ENCODE data around the gene WWOX. TPM values are rescaled to one million over a fixed set of nuclear protein-coding genes. Genes with fewer than 3 reads are reported as not detected.

Gene WWOX
- total and polyA plus RNA-seq, 2 of the 8 experiments (the other 6 are each of a cell fraction or from before 2014, with no cell fraction given) = 5.4 to 16.7 TPM

DNA sequence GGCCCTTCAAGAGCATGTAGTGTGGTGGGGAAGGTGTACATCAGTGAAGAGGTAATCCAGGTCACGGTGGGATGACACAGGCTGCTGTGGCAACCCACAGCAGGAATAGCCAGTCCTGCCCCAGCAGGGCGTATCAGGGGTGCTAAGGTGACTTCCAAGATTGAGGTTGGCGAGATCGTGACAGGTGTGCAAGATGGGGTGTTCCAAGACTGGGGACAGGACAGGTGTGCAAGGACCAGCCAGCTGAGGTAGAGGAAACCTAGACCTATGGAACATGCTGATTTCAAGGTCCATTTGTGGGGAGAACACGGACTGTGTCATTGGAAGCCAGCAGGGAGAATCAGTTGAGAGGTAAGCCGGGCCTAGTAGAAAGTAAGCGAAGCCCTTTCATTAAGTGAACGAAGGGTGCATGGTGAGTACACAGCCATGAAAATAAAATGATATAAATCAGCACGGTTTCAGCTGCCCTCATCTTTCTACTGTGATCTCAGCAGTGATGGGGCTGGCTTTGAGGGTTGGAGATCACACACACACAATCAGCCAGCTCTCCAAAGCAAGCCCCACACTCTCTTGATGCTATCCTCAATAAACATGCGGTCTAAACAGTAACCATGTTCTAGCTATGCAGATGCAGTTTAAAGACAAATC is 497.0 kb downstream of the WWOX start (continued):
- TF ChIP-seq, protein P1, sequence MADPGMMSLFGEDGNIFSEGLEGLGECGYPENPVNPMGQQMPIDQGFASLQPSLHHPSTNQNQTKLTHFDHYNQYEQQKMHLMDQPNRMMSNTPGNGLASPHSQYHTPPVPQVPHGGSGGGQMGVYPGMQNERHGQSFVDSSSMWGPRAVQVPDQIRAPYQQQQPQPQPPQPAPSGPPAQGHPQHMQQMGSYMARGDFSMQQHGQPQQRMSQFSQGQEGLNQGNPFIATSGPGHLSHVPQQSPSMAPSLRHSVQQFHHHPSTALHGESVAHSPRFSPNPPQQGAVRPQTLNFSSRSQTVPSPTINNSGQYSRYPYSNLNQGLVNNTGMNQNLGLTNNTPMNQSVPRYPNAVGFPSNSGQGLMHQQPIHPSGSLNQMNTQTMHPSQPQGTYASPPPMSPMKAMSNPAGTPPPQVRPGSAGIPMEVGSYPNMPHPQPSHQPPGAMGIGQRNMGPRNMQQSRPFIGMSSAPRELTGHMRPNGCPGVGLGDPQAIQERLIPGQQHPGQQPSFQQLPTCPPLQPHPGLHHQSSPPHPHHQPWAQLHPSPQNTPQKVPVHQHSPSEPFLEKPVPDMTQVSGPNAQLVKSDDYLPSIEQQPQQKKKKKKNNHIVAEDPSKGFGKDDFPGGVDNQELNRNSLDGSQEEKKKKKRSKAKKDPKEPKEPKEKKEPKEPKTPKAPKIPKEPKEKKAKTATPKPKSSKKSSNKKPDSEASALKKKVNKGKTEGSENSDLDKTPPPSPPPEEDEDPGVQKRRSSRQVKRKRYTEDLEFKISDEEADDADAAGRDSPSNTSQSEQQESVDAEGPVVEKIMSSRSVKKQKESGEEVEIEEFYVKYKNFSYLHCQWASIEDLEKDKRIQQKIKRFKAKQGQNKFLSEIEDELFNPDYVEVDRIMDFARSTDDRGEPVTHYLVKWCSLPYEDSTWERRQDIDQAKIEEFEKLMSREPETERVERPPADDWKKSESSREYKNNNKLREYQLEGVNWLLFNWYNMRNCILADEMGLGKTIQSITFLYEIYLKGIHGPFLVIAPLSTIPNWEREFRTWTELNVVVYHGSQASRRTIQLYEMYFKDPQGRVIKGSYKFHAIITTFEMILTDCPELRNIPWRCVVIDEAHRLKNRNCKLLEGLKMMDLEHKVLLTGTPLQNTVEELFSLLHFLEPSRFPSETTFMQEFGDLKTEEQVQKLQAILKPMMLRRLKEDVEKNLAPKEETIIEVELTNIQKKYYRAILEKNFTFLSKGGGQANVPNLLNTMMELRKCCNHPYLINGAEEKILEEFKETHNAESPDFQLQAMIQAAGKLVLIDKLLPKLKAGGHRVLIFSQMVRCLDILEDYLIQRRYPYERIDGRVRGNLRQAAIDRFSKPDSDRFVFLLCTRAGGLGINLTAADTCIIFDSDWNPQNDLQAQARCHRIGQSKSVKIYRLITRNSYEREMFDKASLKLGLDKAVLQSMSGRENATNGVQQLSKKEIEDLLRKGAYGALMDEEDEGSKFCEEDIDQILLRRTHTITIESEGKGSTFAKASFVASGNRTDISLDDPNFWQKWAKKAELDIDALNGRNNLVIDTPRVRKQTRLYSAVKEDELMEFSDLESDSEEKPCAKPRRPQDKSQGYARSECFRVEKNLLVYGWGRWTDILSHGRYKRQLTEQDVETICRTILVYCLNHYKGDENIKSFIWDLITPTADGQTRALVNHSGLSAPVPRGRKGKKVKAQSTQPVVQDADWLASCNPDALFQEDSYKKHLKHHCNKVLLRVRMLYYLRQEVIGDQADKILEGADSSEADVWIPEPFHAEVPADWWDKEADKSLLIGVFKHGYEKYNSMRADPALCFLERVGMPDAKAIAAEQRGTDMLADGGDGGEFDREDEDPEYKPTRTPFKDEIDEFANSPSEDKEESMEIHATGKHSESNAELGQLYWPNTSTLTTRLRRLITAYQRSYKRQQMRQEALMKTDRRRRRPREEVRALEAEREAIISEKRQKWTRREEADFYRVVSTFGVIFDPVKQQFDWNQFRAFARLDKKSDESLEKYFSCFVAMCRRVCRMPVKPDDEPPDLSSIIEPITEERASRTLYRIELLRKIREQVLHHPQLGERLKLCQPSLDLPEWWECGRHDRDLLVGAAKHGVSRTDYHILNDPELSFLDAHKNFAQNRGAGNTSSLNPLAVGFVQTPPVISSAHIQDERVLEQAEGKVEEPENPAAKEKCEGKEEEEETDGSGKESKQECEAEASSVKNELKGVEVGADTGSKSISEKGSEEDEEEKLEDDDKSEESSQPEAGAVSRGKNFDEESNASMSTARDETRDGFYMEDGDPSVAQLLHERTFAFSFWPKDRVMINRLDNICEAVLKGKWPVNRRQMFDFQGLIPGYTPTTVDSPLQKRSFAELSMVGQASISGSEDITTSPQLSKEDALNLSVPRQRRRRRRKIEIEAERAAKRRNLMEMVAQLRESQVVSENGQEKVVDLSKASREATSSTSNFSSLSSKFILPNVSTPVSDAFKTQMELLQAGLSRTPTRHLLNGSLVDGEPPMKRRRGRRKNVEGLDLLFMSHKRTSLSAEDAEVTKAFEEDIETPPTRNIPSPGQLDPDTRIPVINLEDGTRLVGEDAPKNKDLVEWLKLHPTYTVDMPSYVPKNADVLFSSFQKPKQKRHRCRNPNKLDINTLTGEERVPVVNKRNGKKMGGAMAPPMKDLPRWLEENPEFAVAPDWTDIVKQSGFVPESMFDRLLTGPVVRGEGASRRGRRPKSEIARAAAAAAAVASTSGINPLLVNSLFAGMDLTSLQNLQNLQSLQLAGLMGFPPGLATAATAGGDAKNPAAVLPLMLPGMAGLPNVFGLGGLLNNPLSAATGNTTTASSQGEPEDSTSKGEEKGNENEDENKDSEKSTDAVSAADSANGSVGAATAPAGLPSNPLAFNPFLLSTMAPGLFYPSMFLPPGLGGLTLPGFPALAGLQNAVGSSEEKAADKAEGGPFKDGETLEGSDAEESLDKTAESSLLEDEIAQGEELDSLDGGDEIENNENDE (IDR thresholded peaks at IDR 0.05; ENCODE audit: insufficient replicate concordance, low read length) = no peak
- no peak for TF ChIP-seq BACH1 (IDR thresholded peaks at IDR 0.05; ENCODE audit: low read length)
- no peak for TF ChIP-seq KDM1A (IDR thresholded peaks at IDR 0.05; ENCODE audit: borderline replicate concordance, low read length)
- no peak for TF ChIP-seq RFX5 (IDR thresholded peaks at IDR 0.05; ENCODE audit: borderline replicate concordance, low read depth, low read length)
- no peak for TF ChIP-seq KDM5A (IDR thresholded peaks at IDR 0.05; ENCODE audit: low read length)
- TF ChIP-seq KDM4A (IDR thresholded peaks at IDR 0.05; ENCODE audit: low read depth, low read length, severe bottlenecking) = no peak
- no peak for TF ChIP-seq SIX5 (IDR thresholded peaks at IDR 0.05; ENCODE audit: low read depth, low read length)
- no peak for TF ChIP-seq CTBP2 (IDR thresholded peaks at IDR 0.05; ENCODE audit: borderline replicate concordance, insufficient read depth, insufficient read length, low read length)
- TF ChIP-seq, protein P2, sequence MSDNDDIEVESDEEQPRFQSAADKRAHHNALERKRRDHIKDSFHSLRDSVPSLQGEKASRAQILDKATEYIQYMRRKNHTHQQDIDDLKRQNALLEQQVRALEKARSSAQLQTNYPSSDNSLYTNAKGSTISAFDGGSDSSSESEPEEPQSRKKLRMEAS (IDR thresholded peaks at IDR 0.05) = no peak

All from H1 (cell line).